Measurements from ENCODE around the gene ENO1. TPM values are rescaled to one million over a fixed set of nuclear protein-coding genes. Genes with fewer than 3 reads are reported as not detected.

The ENO1 gene
- total and polyA plus RNA-seq, 9 of the 15 experiments (the other 6 are each of a cell fraction or from before 2014, with no cell fraction given) = 2,249 to 7,472 (median 2,868) TPM

DNA sequence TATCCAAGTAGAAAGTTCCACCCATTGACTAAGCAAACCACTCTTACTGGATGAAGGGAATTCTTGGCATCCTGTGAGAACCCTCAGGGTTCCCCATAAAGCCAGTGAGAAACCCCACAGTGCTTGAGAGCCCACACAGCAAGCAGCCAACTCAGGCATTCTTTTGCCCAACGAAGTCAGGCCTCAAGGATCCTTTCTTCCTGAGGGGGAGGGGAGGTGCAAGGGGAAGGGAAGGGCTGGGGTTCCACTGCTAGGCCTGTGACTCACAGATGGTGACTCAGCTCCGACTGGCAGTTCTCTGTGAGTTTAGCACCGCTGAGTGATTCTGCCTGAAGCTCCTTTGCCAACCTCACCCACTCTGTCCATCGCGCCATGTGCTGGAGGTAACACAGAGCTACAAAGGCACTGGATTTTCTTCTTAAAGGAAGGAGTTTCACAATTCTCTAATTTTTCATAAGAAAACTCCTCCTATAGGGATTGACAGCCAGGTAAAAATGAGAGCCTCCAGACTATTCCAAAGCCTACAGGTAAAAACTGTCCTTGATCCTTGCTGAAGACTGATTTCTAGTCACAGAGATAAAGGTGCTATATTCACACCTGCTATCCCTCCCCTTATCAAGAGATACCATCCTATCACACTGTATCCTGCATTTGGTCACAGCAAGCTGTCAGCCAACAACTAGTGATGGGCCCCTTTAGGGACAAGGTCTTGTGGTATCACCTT lies 4.8 kb downstream of the ENO1 start (continued):
- TF ChIP-seq DNMT1 (IDR thresholded peaks at IDR 0.05) = no peak
- TF ChIP-seq, protein P1, sequence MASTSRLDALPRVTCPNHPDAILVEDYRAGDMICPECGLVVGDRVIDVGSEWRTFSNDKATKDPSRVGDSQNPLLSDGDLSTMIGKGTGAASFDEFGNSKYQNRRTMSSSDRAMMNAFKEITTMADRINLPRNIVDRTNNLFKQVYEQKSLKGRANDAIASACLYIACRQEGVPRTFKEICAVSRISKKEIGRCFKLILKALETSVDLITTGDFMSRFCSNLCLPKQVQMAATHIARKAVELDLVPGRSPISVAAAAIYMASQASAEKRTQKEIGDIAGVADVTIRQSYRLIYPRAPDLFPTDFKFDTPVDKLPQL (IDR thresholded peaks at IDR 0.05; ENCODE audit: extremely low read depth, insufficient read length) = no peak
- TF ChIP-seq CREM (IDR thresholded peaks at IDR 0.05; ENCODE audit: low read depth) = peak; percentile 66
- TF ChIP-seq ZNF24 (IDR thresholded peaks at IDR 0.05) = no peak; the same call in 1 of the 2 replicates
- no peak for TF ChIP-seq U2AF2 (optimal IDR thresholded peaks at IDR 0.05; ENCODE audit: low read depth, low read length)
- no peak for TF ChIP-seq ETV6 (IDR thresholded peaks at IDR 0.05; ENCODE audit: borderline replicate concordance in 1 of 2, low read depth in 2 of 2, low read length in 1 of 2)
- TF ChIP-seq ETV6 (CRISPR knock-in tag; IDR thresholded peaks at IDR 0.05; ENCODE audit: borderline replicate concordance) = no peak
- TF ChIP-seq, protein P2, sequence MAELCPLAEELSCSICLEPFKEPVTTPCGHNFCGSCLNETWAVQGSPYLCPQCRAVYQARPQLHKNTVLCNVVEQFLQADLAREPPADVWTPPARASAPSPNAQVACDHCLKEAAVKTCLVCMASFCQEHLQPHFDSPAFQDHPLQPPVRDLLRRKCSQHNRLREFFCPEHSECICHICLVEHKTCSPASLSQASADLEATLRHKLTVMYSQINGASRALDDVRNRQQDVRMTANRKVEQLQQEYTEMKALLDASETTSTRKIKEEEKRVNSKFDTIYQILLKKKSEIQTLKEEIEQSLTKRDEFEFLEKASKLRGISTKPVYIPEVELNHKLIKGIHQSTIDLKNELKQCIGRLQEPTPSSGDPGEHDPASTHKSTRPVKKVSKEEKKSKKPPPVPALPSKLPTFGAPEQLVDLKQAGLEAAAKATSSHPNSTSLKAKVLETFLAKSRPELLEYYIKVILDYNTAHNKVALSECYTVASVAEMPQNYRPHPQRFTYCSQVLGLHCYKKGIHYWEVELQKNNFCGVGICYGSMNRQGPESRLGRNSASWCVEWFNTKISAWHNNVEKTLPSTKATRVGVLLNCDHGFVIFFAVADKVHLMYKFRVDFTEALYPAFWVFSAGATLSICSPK (IDR thresholded peaks at IDR 0.05; ENCODE audit: borderline replicate concordance) = no peak
- TF ChIP-seq TAF15 (IDR thresholded peaks at IDR 0.05; ENCODE audit: low read depth, low read length) = no peak
- no peak for TF ChIP-seq POLR3G (IDR thresholded peaks at IDR 0.05; ENCODE audit: extremely low read depth, insufficient read length, insufficient replicate concordance)
- TF ChIP-seq ZBTB1 (CRISPR knock-in tag; IDR thresholded peaks at IDR 0.05; ENCODE audit: borderline replicate concordance, low read depth) = peak; percentile 18; the same call in 1 of the 2 replicates
- peak in 1 of 3 experiments; percentile 41 for TF ChIP-seq YY1 (IDR thresholded peaks at IDR 0.05; ENCODE audit: borderline replicate concordance in 1 of 3, control insufficient read depth in 1 of 3, extremely low read depth in 1 of 3, insufficient read depth in 3 of 3, insufficient read length in 1 of 3, insufficient replicate concordance in 2 of 3, low read depth in 1 of 3, low read length in 2 of 3)
- no peak for TF ChIP-seq DACH1 (IDR thresholded peaks at IDR 0.05; ENCODE audit: partially characterized antibody)
- TF ChIP-seq FIP1L1 (IDR thresholded peaks at IDR 0.05; ENCODE audit: low read depth, low read length, poor library complexity, severe bottlenecking) = no peak
- TF ChIP-seq KAT8 (IDR thresholded peaks at IDR 0.05; ENCODE audit: low read depth) = no peak; the same call in 1 of the 2 replicates
- no peak for TF ChIP-seq CHD1 (IDR thresholded peaks at IDR 0.05; ENCODE audit: low read length)
- no peak for TF ChIP-seq KDM4B (IDR thresholded peaks at IDR 0.05; ENCODE audit: borderline replicate concordance in 2 of 2, low read depth in 1 of 2)
- TF ChIP-seq, protein P3, sequence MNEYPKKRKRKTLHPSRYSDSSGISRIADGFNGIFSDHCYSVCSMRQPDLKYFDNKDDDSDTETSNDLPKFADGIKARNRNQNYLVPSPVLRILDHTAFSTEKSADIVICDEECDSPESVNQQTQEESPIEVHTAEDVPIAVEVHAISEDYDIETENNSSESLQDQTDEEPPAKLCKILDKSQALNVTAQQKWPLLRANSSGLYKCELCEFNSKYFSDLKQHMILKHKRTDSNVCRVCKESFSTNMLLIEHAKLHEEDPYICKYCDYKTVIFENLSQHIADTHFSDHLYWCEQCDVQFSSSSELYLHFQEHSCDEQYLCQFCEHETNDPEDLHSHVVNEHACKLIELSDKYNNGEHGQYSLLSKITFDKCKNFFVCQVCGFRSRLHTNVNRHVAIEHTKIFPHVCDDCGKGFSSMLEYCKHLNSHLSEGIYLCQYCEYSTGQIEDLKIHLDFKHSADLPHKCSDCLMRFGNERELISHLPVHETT (CRISPR knock-in tag; conservative IDR thresholded peaks at IDR 0.05 in 1 of 2, IDR thresholded peaks at IDR 0.05 in 1 of 2) = no peak; a peak in 1 of 4 replicates
- TF ChIP-seq PHTF2 (CRISPR knock-in tag; IDR thresholded peaks at IDR 0.05) = no peak
- no peak for TF ChIP-seq CEBPB (tag; IDR thresholded peaks at IDR 0.05)
- no peak for TF ChIP-seq HNRNPLL (IDR thresholded peaks at IDR 0.05; ENCODE audit: low read depth, low read length, poor library complexity, severe bottlenecking)
- no peak for TF ChIP-seq ZNF583 (CRISPR knock-in tag; IDR thresholded peaks at IDR 0.05)
- no peak for TF ChIP-seq SRSF9 (IDR thresholded peaks at IDR 0.05; ENCODE audit: borderline replicate concordance, low read depth, low read length)
- TF ChIP-seq MEIS2 (IDR thresholded peaks at IDR 0.05; ENCODE audit: partially characterized antibody) = peak; percentile 65
